SK-N-SH (cell line): ENCODE measurements around the gene TIMM8B.

Experiments used
- CTCF ChIP-seq: fragments of 200-600 bp; sonication (generic); IDR thresholded peaks from 2 replicates; pipeline ENCODE4 v1.6.1; 2017; ENCODE audit warnings: antibody characterized with exemption, mild to moderate bottlenecking, moderate library complexity
- FOXJ3 ChIP-seq: sonication (generic); formaldehyde crosslinking; IDR thresholded peaks from 2 replicates; pipeline ENCODE4 v1.5.1; 2020; ENCODE audit warnings: mild to moderate bottlenecking, missing genetic modification reagents
- GABPA ChIP-seq: IDR thresholded peaks from 2 replicates; pipeline ENCODE4 v1.4.0; 2012; ENCODE audit warnings: low read depth, mild to moderate bottlenecking
- RAD21 ChIP-seq: IDR thresholded peaks from 2 replicates; pipeline ENCODE4 v1.6.1; 2012; ENCODE audit warnings: mild to moderate bottlenecking, low read length
- RFX5 ChIP-seq: IDR thresholded peaks from 2 replicates; pipeline ENCODE4 v1.6.1; 2012; ENCODE audit warnings: mild to moderate bottlenecking, improper control_type of control experiment, low read length
- SIN3A ChIP-seq: IDR thresholded peaks from 2 replicates; pipeline ENCODE4 v1.6.1; 2012; ENCODE audit warnings: low read depth, mild to moderate bottlenecking, low read length, moderate library complexity, borderline replicate concordance
- TAF1 ChIP-seq: IDR thresholded peaks from 2 replicates; pipeline ENCODE4 v1.6.1; 2012; ENCODE audit warnings: low read depth, mild to moderate bottlenecking, low read length, moderate library complexity, borderline replicate concordance
- YY1 ChIP-seq: IDR thresholded peaks from 2 replicates; pipeline ENCODE4 v1.4.0; 2012; ENCODE audit warnings: low read depth, mild to moderate bottlenecking

DNA sequence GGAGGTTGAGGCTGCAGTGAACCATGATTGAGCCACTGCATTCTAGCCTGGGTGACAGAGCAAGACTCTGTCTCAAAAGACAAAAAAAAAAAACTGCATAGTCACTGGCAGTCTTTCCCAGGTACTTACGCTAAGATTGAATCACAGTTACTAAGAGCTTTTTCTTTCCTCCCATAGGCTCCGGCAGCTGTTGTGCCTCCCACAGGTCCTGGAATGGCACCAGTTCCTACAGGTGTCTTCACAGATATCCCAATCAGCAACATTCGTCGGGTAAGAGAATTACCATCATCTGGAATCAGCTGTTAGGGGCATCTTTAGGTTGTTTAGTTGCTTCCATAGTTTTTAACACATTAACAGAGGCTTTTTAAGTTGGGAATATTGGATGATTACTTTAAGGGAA is 41.6 kb downstream of the TIMM8B start:
- TF ChIP-seq RAD21 (no peak), CTCF (no peak), RFX5 (no peak), GABPA (no peak), TAF1 (no peak), FOXJ3 (no peak), SIN3A (no peak), YY1 (no peak)
